GM03348 (cell line): Measurements from ENCODE around the gene ZNF655.
"Not testable (repeated sequence)": the region's sequence is repeated elsewhere in the genome, so short reads cannot be mapped to it uniquely, and the experiment has no call there.

ENCODE experiments used
- DNase-seq: peaks from one replicate; pipeline ENCODE4 v3.0.0; 2012; ENCODE audit warnings: low spot score

ZNF655 gene, protein sequence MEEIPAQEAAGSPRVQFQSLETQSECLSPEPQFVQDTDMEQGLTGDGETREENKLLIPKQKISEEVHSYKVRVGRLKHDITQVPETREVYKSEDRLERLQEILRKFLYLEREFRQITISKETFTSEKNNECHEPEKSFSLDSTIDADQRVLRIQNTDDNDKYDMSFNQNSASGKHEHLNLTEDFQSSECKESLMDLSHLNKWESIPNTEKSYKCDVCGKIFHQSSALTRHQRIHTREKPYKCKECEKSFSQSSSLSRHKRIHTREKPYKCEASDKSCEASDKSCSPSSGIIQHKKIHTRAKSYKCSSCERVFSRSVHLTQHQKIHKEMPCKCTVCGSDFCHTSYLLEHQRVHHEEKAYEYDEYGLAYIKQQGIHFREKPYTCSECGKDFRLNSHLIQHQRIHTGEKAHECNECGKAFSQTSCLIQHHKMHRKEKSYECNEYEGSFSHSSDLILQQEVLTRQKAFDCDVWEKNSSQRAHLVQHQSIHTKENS

DNA sequence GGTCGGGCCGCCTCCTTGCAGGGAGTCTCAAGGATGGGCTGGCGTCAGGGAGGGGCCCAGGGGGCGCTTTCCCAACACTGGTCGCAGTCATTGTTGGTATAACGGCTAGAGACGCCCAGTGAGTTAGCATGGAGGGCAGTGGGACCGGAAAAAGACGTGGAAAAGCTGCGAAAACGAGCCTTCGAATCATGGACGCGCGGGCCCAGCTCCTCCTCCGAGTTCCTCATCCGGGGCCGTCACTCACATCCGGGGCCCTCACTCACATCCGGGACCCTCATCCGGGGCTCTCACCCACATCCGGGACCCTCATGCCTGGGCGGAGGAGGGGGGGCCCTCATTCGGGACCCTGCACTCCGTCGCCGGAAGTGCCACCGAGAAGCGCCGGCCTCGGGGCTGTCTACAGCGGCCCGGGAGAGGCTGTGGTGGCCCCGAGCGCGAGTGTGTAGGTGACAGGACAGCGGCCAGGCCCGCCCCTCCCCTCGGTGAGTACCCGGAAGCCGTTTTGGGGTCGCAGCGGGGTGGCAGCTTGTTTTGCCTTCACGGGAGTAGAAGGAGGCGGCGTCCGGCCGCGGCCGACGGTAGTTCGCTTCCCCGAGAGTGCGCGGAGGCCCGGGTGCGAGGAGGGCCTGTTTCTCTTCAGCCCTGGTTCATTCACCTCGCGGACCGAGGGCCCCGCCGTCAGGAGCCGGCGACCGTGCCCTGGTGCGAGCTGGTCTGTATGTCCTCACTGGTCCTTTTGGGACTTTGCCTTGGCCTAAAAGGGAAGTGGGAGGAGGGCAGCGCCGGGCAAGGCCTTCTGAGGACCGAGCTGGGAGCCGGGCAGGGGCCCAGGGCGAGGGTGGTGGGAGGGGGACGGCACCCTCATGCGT lies at the start of gene ZNF655:
ZNF655 (plus strand) TSS at position 337 of the 869 bp plus-strand sequence. CDS start 1,918 bp downstream, outside the sequence.
- peak; percentile 94 for DNase-seq

DNA sequence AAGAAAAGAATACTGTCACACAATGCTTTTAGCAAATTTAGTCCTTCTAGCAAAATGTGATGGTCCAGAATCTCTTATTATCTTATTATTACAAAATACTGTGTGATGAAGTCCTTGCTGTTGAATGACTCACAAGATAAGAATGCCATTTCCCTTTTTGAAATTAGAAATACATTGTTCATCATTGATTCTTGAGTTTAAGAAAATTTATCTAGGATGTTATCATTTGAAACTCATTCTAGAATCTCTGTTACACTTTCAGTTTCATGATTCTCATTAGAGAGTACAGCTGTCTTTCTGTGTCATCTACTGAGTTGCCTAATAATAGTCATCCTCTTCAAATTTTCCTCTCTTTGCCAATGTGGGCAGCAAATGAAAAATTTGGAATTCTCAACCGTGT lies 44.4 kb upstream of the ZNF655 start:
- DNase-seq: peak; percentile 37

DNA sequence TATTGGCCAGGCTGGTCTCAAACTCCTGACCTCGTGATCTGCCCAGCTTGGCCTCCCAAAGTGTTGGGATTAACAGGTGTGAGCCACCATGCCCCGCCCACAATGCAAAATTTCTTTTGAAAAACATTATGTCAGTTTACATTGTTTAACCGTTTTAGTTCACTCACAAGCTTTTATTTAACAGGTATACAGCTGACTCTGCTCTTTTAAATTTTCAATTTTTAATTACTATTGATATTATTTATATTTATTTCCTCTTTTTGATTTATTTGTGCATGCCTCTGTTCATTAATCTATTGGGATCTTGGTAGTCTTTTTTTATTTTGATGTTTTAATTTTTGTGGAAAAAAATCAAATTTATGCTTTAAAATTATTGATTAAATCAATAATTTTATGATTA lies 37.0 kb upstream of the ZNF655 start:
- no peak for DNase-seq

DNA sequence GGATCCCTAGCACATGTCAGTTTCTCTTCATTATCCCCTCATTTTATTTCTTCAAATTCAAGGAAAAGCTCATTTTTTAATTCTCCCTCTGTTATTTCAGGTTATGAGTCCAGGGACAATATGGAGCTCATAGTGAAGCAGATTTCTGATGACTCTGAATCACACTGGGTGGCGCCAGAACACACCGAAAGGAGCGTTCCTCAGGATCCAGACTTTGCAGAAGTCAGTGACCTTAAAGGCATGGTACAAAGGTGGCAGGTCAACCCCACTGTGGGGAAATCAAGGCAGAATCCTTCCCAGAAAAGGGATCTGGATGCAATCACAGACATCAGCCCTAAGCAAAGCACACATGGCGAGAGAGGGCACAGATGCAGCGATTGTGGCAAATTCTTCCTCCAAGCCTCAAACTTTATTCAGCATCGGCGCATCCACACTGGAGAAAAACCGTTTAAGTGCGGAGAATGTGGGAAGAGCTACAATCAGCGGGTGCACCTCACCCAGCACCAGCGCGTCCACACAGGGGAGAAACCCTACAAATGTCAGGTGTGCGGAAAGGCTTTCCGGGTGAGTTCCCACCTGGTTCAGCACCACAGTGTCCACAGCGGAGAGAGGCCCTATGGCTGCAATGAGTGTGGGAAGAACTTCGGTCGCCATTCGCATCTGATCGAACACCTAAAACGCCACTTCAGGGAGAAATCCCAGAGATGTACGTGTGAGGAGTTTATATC lies 32.6 kb upstream of the ZNF655 start:
- DNase-seq: no peak

DNA sequence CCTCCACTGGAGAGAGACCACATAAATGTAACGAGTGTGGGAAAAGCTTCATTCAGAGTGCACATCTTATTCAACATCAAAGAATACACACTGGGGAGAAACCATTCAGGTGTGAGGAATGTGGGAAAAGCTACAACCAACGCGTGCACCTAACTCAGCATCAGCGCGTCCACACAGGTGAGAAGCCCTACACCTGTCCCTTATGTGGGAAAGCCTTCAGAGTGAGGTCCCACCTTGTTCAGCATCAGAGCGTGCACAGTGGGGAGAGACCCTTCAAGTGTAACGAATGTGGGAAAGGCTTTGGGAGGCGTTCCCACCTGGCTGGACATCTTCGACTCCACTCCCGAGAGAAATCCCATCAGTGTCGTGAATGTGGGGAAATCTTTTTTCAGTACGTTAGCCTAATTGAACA lies 27.1 kb upstream of the ZNF655 start:
- no peak for DNase-seq

DNA sequence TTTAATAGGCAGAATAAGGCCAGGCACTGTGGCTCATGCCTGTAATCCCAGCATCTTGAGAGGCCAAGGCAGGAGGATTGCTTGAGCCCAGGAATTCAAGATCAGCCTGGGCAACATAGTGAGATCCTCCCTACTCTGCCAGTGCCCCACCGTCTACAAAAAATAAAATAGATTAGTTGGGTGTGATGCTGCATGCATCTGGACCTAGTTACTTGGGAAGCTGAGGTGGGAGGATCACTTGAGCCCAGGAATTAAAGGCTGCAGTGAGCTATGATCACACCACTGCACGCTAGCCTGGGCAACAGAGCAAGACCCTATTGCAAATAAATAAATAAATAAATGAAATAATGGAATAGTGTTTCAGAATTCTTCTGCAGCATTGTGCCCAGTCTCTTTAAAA lies 22.8 kb upstream of the ZNF655 start:
- no peak for DNase-seq

DNA sequence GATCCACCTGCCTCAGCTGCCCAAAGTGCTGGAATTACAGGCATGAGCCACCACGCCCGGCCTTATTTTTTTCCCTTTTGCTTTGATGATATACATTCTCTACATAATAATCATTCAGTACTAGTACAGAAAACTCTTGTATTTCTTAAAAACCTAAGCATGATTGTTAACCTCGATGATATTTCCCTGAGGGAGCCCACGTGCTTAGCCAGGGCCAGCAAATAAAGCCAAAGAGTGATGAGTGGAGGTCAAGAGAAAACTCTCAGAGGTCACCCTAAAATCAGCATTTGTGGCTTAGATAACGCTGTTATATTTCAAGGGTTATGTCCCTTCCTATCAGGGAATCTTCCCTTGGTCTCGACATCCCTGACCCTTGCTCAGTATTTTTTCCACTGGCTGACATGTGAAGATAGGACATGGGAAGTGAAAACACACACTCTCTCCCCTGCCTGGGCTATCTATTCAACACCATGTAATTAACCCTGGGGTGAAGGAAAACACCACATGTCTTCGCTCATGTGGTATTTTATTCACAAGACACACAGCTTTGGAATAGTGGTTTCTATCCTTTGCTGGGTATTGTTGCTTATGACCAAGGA lies 19.1 kb upstream of the ZNF655 start:
- no peak for DNase-seq

DNA sequence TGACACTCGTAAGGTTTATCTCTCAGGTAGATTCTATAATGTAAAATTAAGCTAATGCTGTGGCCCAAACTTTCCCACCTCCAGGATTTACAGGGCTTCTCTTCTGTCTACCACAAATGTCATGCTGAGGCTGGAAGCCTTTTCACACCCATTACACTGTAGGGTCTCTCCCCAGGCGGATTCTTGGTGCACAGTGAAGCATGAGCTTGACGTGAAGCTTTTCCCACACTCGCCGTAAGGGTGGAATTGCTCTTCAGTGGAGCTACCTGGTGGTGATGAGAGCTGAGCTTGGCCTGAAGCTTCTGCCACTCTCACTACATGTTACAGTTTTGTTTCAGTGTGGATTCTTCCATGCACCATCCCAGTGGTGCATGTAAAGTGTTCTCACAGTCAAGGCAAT lies 17.9 kb upstream of the ZNF655 start:
- DNase-seq: no peak

DNA sequence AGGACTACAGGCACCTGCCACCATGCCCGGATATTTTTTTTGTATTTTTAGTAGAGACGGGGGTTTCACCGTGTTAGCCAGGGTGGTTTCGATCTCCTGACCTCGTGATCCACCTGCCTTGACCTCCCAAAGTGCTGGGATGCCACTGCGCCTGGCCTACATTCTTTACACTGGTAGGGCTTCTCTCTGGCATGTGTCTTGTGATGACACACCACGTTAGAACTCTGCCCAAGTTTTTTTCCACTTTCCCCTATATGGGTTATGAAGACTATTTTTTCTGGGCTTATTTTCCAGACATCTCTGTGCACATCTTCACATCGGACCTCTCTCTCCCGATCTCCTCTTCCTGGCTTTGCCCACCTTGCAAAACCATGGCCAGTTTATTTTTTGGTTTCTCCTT lies 17.2 kb upstream of the ZNF655 start:
- DNase-seq: no peak

DNA sequence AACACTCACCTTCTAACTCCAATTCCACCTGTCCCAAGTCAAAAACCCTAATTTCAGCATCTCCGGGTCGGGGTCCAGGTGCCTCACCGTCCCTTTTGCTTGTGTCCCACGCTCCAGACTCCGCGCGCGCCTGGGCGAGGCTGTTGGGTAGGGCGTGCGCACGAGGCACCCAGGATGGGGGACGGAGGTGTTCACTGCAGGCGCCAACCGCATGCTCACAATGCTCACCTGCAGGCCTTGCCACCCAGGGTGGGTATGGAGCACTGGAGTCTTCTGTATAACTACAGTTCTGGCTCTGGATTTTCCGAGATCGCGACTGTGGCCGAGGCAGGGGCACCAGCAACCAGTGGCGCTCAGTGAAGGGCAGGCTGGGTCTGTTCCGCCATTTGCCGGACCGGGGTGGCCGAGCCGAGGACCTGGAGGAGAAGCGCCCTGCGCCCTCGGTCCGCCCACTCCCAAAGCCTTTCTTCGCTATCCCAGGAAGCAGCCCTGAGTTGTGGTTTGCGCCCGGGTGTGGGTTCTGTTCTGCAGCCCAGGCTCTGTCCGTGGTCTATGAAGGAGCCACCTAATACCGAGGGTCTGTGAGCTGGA lies 15.3 kb upstream of the ZNF655 start:
- no peak for DNase-seq

DNA sequence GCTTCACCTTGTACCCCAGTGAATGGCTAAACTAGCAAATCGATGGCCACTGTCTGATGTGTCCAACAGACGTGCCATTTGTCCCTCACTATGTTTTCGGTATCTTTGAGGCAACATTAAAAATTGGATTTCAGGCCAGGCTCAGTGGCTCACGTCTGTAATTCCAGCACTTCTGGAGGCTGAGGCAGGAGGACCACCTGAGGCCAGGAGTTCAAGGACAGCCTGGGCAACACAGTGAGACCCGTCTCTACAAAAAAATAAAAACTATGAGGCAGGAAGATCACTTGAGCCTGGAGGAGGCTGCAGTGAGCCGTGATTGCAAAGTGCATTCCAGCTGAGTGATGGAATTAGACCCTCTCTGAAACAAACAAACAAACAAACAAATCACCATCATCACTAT lies 14.5 kb upstream of the ZNF655 start:
- DNase-seq: no peak

DNA sequence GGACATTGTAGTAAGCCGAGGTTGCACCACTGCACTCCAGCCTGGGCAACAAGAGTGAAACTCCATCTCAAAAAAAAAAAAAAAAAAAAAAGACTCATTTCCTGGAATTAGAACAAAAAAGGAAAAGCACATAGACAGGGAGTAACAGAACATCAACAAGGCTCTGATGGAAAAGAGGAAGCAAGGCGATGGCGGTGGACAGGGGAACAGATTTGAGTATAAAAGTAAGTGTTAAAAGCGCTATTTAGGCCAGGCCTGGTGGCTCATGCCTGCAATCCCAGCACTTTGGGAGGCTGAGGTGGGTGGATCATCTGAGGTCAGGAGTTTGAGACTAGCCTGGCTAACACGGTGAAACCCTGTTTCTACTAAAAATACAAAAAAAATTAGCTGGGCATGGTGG lies 13.1 kb upstream of the ZNF655 start:
- not testable (repeated sequence) for DNase-seq

DNA sequence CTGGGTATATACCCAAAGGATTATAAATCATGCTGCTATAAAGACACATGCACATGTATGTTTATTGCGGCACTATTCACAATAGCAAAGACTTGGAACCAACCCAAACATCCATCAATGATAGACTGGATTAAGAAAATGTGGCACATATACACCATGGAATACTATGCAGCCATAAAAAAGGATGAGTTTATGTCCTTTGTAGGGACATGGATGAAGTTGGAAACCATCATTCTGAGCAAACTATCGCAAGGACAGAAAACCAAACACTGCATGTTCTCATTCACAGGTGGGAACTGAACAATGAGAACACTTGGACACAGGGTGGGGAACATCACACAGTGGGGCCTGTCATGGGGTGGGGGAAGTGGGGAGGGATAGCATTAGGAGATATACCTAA lies 8.9 kb upstream of the ZNF655 start:
- not testable (repeated sequence) for DNase-seq

DNA sequence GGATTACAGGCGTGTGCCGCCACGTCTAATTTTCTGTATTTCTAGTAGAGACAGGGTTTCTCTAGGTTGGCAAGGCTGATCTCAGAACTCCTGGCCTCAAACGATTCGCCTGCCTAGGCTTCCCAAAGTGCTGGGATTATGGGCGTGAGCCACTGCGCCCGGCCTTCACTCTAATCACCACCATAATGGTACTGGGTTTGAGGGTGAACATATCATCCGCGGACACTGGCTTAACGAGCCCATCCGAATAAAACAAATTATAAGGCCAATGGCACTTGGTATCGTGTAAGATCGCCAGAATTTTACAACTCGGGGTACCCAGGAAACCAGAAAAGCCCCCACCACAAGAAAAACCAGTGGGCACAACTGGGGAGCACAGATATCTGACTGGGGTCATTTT lies 7.1 kb upstream of the ZNF655 start:
- peak; percentile 23 for DNase-seq

DNA sequence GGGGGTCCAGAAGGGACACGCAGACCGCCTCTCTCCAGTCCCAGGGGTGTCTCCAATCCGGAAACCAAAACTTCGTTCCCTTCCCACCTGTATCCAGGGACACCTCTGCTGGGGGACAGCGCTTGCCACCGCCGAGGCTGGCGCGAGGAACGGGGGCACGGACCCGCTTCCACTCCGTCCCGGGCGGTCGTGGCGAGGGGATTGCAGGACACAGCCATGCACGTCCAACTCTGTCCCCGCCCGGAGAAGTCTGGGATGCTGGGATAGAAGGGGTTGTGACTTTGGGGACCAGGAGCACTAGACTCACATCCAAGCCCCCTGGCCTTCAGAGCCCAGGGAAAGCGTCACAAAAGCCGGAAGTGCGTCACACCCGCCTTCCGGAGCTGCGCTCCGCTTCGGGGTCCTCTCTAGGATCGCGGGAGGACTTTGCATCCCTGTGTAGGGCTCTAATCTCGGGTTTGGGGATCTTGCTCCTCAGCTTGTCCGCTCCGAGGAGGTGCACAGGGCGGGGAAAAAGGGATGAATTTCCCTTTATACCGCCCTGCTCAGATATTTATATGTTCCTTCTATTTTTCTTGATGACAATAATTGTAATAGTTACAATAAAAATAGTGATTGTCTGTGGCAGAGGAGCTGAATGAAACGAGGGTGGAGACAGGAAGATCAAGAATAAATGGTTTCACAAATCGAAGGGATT lies 6.5 kb upstream of the ZNF655 start, which contains the start of gene FAM200A:
FAM200A (minus strand) TSS at position 348 of the 697 bp plus-strand sequence. CDS start 3,707 bp downstream, outside the sequence.
- DNase-seq: peak; percentile 94

DNA sequence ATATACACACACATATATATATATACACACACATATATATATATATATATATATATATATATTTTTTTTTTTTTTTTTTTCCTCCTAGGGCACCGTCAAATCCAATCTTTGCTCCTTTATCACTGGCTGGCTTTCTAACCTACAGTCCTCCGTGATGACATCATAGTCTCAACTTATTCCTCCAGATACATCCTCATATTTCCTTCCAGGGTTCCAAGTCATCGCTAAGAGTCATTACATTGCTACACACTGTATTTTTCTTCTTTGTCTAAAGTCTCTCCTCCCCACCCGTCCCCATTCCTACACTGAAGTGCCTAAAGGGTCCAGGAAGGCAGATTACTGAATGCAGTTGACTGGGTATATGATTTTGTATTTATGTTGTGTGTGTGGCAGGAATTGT lies 5.4 kb upstream of the ZNF655 start:
- no peak for DNase-seq

DNA sequence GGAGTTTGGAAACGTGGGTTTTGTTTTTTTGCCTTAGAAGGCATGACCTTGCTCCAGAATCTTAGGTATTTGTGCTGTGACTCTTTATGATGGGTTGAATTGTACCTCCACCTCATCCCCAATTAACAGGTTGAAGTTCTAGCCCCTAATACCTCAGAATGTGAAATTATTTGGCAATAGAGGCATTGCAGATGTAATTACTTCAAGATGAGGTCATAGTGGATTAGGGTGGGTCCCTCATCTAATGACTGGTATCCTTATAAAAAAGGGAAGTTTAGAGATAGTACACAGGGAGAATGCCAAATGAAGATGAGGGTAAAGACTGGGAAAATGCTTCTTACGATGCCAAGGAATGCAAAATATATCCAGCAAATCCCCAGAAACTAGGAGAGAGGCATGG lies 3.5 kb upstream of the ZNF655 start:
- DNase-seq: no peak

DNA sequence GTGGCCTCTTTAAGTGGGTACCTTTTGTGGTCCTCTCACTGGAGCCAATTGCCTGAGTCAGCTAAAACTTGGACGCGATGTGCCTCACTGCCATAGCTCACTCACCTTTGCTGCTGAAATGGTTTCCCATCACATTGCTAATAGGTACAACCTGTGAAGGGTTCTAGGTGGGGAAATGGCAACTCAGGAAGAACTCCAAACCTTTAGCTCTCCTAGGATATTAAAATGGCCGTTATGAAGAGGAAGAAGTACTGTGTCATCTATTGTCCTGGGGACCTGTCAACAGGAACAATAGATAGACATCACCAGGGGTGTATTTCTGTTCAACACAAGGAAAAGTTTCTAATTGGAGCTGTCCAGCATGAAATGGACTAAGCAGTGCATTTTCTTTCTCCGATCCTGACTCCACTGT lies 1.2 kb upstream of the ZNF655 start:
- DNase-seq: no peak

DNA sequence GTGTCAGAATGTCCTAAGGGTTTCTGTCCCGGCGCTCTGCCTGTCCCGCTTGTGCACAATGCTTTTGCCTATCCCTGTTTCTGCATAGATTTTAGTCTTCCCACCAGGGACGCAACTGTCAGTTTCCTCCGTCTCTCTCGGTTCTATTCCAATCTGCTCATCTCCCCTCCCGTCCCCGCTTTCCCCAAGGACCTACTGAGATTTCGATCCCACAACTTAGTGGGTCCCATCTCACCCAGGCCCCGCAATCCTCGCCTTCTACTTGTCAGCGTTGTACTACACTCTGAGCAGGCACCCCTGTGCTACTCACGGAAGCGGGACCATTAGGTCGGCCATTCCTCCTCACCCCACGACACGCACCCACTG lies 519 bp upstream of the ZNF655 start:
- DNase-seq: no peak

DNA sequence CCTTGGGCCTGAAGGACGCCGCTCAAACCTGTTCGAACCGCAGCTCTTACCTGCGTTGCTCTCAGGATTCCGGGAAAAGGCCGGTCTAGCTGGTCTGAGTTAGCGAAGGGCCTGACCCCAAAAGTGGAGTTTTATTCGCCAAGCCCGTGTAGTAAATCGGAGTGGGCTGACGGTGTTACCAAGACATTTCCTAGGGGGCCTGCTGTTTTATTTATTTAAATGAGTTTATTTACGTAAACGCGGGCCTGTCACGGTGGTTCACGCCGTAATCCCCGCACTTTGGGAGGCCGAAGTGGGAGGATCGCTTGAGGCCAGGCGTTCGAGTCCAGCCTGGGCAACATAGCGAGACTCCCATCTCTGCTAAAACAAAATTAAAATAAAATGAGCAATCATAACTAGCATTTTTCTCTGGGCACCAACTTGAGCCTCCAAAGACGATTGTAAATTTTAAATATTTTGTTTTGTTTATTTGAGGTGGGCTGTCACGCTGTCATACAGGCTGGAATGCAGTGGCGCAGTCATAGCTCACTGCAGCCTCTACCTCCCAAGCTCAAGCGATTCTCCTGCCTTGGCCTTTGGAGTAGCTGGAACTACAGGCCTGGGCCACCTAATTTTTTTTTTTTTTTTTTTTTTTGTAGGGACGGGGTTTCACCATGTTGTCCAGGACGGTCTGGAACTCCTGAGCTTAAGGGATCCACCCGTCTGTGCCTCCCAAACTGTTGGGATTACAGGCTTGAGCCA lies 903 bp downstream of the ZNF655 start:
- no peak for DNase-seq
